Measurements from ENCODE around the gene TRIM2. TPM values are rescaled to one million over a fixed set of nuclear protein-coding genes. Genes with fewer than 3 reads are reported as not detected.

Gene TRIM2
- total RNA-seq, 5 donors from 2014 or later (not counting 1 experiment from before 2014, with no cell fraction given) = 3.5 to 8.4 (median 4.4) TPM

- Mint-ChIP-seq H3K27ac (no peak overlapping the region), H3K27me3 (peaks cover 6 to 14% of the 10 kb centered on the region in 2 donors), H3K4me3 (no peak overlapping the region), H3K4me1 (peaks cover 37 to 49% (median 39%) of the 10 kb centered on the region in 3 donors), H3K36me3 (peaks cover 9% of the 10 kb centered on the region), H3K9me3 (peaks cover 0 to 4% (median 0%) of the 10 kb centered on the region in 3 donors)
- Histone ChIP-seq H3K27ac (ENCODE audit: low read length) (no peak overlapping the region), H3K27me3 (replicated peaks in 1 of 2; ENCODE audit: control insufficient read depth in 2 of 2, extremely low read depth in 1 of 2, insufficient read depth in 2 of 2, low read length in 1 of 2) (peaks cover 0 to 5% of the 10 kb centered on the region in 2 experiments), H3K36me3 (ENCODE audit: control insufficient read depth in 2 of 2, extremely low read depth in 1 of 2, insufficient read depth in 1 of 2, low read length in 1 of 2) (no peaks in the 10 kb centered on the region), H3K4me3 (ENCODE audit: control insufficient read depth in 1 of 2, extremely low read depth in 1 of 2, low read length in 1 of 2) (no peak overlapping the region), H3K9me3 (no peaks in the 10 kb centered on the region), H3K4me1 (ENCODE audit: control insufficient read depth in 1 of 2, extremely low read depth in 1 of 2, insufficient read depth in 2 of 2, low read length in 2 of 2) (peaks cover 7 to 13% of the 10 kb centered on the region in 2 experiments)
- ATAC-seq (replicated peaks in 1 of 4) = no peak
- WGBS (ENCODE audit: insufficient coverage) = 100% methylated on average over 4 of the region's 5 CpGs
- ChIA-PET CTCF (no interaction called here), POLR2A (no interaction called here)
- DNase-seq = no peak
Measured at GRCh38 chr4:153229545-153229944, 25.3 kb downstream of the TRIM2 start.

GRCh38 chr4:153232768-153233167, 28.5 kb downstream of the TRIM2 start:
- DNase-seq (no peak), ATAC-seq (replicated peaks in 1 of 4) (no peak)
- H3K27ac Mint-ChIP-seq = no peak overlapping the region
- H3K36me3 Mint-ChIP-seq = peaks cover 4% of the 10 kb centered on the region
- CTCF ChIA-PET = no interaction called here
- Histone ChIP-seq H3K4me3 (ENCODE audit: control insufficient read depth in 1 of 2, extremely low read depth in 1 of 2, low read length in 1 of 2) (no peak overlapping the region), H3K4me1 (ENCODE audit: control insufficient read depth in 1 of 2, extremely low read depth in 1 of 2, insufficient read depth in 2 of 2, low read length in 2 of 2) (peaks cover 4 to 6% of the 10 kb centered on the region in 2 experiments), H3K36me3 (ENCODE audit: control insufficient read depth in 2 of 2, extremely low read depth in 1 of 2, insufficient read depth in 1 of 2, low read length in 1 of 2) (no peaks in the 10 kb centered on the region), H3K27me3 (replicated peaks in 1 of 2; ENCODE audit: control insufficient read depth in 2 of 2, extremely low read depth in 1 of 2, insufficient read depth in 2 of 2, low read length in 1 of 2) (peaks cover 0 to 8% of the 10 kb centered on the region in 2 experiments), H3K9me3 (no peaks in the 10 kb centered on the region), H3K27ac (ENCODE audit: low read length) (no peak overlapping the region)
- peak overlapping the region in 1 of 3 donors; percentile 5 for H3K4me3 Mint-ChIP-seq
- peaks cover 6 to 14% of the 10 kb centered on the region in 2 donors for H3K27me3 Mint-ChIP-seq
- POLR2A ChIA-PET = no interaction called here
- H3K4me1 Mint-ChIP-seq = peaks cover 19 to 30% (median 19%) of the 10 kb centered on the region in 3 donors
- no CpG with 5 or more reads among the region's 3 CpGs for WGBS (ENCODE audit: insufficient coverage)
- H3K9me3 Mint-ChIP-seq = no peaks in the 10 kb centered on the region

- ChIA-PET CTCF (no interaction called here), POLR2A (no interaction called here)
- Mint-ChIP-seq H3K9me3 (no peaks in the 10 kb centered on the region), H3K27ac (no peak overlapping the region), H3K4me3 (no peak overlapping the region), H3K27me3 (peaks cover 6 to 10% of the 10 kb centered on the region in 2 donors), H3K36me3 (peaks cover under 1% of the 10 kb centered on the region), H3K4me1 (peaks cover 19 to 27% (median 19%) of the 10 kb centered on the region in 3 donors)
- peaks cover 4 to 6% of the 10 kb centered on the region in 2 experiments for H3K4me1 ChIP-seq (ENCODE audit: control insufficient read depth in 1 of 2, extremely low read depth in 1 of 2, insufficient read depth in 2 of 2, low read length in 2 of 2)
- H3K9me3 ChIP-seq = no peaks in the 10 kb centered on the region
- WGBS (ENCODE audit: insufficient coverage) = 50% methylated on average over 4 of the region's 5 CpGs
- DNase-seq (no peak), ATAC-seq (replicated peaks in 1 of 4) (no peak)
- peaks cover 0 to 8% of the 10 kb centered on the region in 2 experiments for H3K27me3 ChIP-seq (replicated peaks in 1 of 2; ENCODE audit: control insufficient read depth in 2 of 2, extremely low read depth in 1 of 2, insufficient read depth in 2 of 2, low read length in 1 of 2)
- H3K27ac ChIP-seq (ENCODE audit: low read length) = no peak overlapping the region
- no peak overlapping the region for H3K4me3 ChIP-seq (ENCODE audit: control insufficient read depth in 1 of 2, extremely low read depth in 1 of 2, low read length in 1 of 2)
- H3K36me3 ChIP-seq (ENCODE audit: control insufficient read depth in 2 of 2, extremely low read depth in 1 of 2, insufficient read depth in 1 of 2, low read length in 1 of 2) = no peaks in the 10 kb centered on the region
Measured at GRCh38 chr4:153233761-153234371, 29.6 kb downstream of the TRIM2 start.

GRCh38 chr4:153234885-153235284, 30.6 kb downstream of the TRIM2 start:
- Mint-ChIP-seq H3K27me3 (peaks cover 6 to 9% of the 10 kb centered on the region in 2 donors), H3K4me1 (peaks cover 19 to 27% (median 19%) of the 10 kb centered on the region in 3 donors), H3K27ac (no peak overlapping the region), H3K4me3 (no peak overlapping the region), H3K9me3 (no peaks in the 10 kb centered on the region), H3K36me3 (no peaks in the 10 kb centered on the region)
- ATAC-seq (replicated peaks in 1 of 4) (no peak), DNase-seq (no peak)
- H3K9me3 ChIP-seq = no peaks in the 10 kb centered on the region
- H3K27me3 ChIP-seq (replicated peaks in 1 of 2; ENCODE audit: control insufficient read depth in 2 of 2, extremely low read depth in 1 of 2, insufficient read depth in 2 of 2, low read length in 1 of 2) = peaks cover 0 to 7% of the 10 kb centered on the region in 2 experiments
- H3K36me3 ChIP-seq (ENCODE audit: control insufficient read depth in 2 of 2, extremely low read depth in 1 of 2, insufficient read depth in 1 of 2, low read length in 1 of 2) = no peaks in the 10 kb centered on the region
- ChIA-PET CTCF (interaction anchor here in 1 of 2 donors (0.6 to 0.7 kb wide), 2 partner anchors 229 to 321 kb away, joined by 3 read pairs; no protein-coding TSS in a partner anchor), POLR2A (no interaction called here)
- H3K4me3 ChIP-seq (ENCODE audit: control insufficient read depth in 1 of 2, extremely low read depth in 1 of 2, low read length in 1 of 2) = no peak overlapping the region
- H3K4me1 ChIP-seq (ENCODE audit: control insufficient read depth in 1 of 2, extremely low read depth in 1 of 2, insufficient read depth in 2 of 2, low read length in 2 of 2) = peaks cover 4 to 6% of the 10 kb centered on the region in 2 experiments
- WGBS (ENCODE audit: insufficient coverage) = 90% methylated on average over 2 of the region's 2 CpGs
- H3K27ac ChIP-seq (ENCODE audit: low read length) = no peak overlapping the region

GRCh38 chr4:153238135-153238919, 34.1 kb downstream of the TRIM2 start:
- Mint-ChIP-seq H3K27ac (no peak overlapping the region), H3K9me3 (no peaks in the 10 kb centered on the region), H3K4me1 (peaks cover 9 to 14% (median 10%) of the 10 kb centered on the region in 3 donors), H3K36me3 (no peaks in the 10 kb centered on the region), H3K27me3 (no peaks in the 10 kb centered on the region), H3K4me3 (no peak overlapping the region)
- POLR2A ChIA-PET = no interaction called here
- CTCF ChIA-PET = no interaction called here
- no peaks in the 10 kb centered on the region for H3K36me3 ChIP-seq (ENCODE audit: control insufficient read depth in 2 of 2, extremely low read depth in 1 of 2, insufficient read depth in 1 of 2, low read length in 1 of 2)
- no peak overlapping the region for H3K27ac ChIP-seq (ENCODE audit: low read length)
- no peaks in the 10 kb centered on the region for H3K9me3 ChIP-seq
- DNase-seq (no peak), ATAC-seq (replicated peaks in 1 of 4) (no peak)
- 93% methylated on average over 3 of the region's 5 CpGs for WGBS (ENCODE audit: insufficient coverage)
- peaks cover 0 to 7% of the 10 kb centered on the region in 2 experiments for H3K27me3 ChIP-seq (replicated peaks in 1 of 2; ENCODE audit: control insufficient read depth in 2 of 2, extremely low read depth in 1 of 2, insufficient read depth in 2 of 2, low read length in 1 of 2)
- no peak overlapping the region for H3K4me3 ChIP-seq (ENCODE audit: control insufficient read depth in 1 of 2, extremely low read depth in 1 of 2, low read length in 1 of 2)
- H3K4me1 ChIP-seq (ENCODE audit: control insufficient read depth in 1 of 2, extremely low read depth in 1 of 2, insufficient read depth in 2 of 2, low read length in 2 of 2) = peaks cover 4% of the 10 kb centered on the region in 2 experiments

GRCh38 chr4:153239409-153239808, 35.2 kb downstream of the TRIM2 start:
- CTCF ChIA-PET = no interaction called here

More at GRCh38 chr4:153239409-153239808, 35.2 kb downstream of the TRIM2 start:
- no peak overlapping the region for H3K27ac ChIP-seq (ENCODE audit: low read length)
- Mint-ChIP-seq H3K27me3 (no peaks in the 10 kb centered on the region), H3K4me3 (no peak overlapping the region), H3K36me3 (no peaks in the 10 kb centered on the region), H3K4me1 (peaks cover under 1 to 5% (median 4%) of the 10 kb centered on the region in 3 donors), H3K9me3 (no peaks in the 10 kb centered on the region), H3K27ac (no peak overlapping the region)
- no peak for DNase-seq
- WGBS (ENCODE audit: insufficient coverage) = no CpG with 5 or more reads among the region's 3 CpGs
- H3K4me3 ChIP-seq (ENCODE audit: control insufficient read depth in 1 of 2, extremely low read depth in 1 of 2, low read length in 1 of 2) = no peak overlapping the region
- H3K27me3 ChIP-seq (replicated peaks in 1 of 2; ENCODE audit: control insufficient read depth in 2 of 2, extremely low read depth in 1 of 2, insufficient read depth in 2 of 2, low read length in 1 of 2) = peaks cover 0 to 7% of the 10 kb centered on the region in 2 experiments
- no peaks in the 10 kb centered on the region for H3K36me3 ChIP-seq (ENCODE audit: control insufficient read depth in 2 of 2, extremely low read depth in 1 of 2, insufficient read depth in 1 of 2, low read length in 1 of 2)
- no peak for ATAC-seq (replicated peaks in 1 of 4)
- H3K9me3 ChIP-seq = no peaks in the 10 kb centered on the region
- H3K4me1 ChIP-seq (ENCODE audit: control insufficient read depth in 1 of 2, extremely low read depth in 1 of 2, insufficient read depth in 2 of 2, low read length in 2 of 2) = no peaks in the 10 kb centered on the region
- POLR2A ChIA-PET = no interaction called here
